H1 (cell line): ENCODE results near the gene ZNF70. TPM values are rescaled to one million over a fixed set of nuclear protein-coding genes. Genes with fewer than 3 reads are reported as not detected.

ENCODE experiments used
- CTCF ChIA-PET: fragments of 300-600 bp; sonication (Branson Sonifier 250); formaldehyde crosslinking; loops from one replicate; lab custom pipeline; 2021; ENCODE audit not compliant: partially characterized antibody; lab: Charles Lee
- POLR2A ChIA-PET: fragments of 300-600 bp; sonication (Branson Sonifier 250); formaldehyde crosslinking; loops from one replicate; lab custom pipeline; 2021; ENCODE audit warnings: inconsistent platforms; ENCODE audit not compliant: partially characterized antibody; lab: Charles Lee
- DNase-seq, 2 experiments: peaks; one replicate each; pipeline versions ENCODE4 v3.0.0 to v3.0.0-alpha.2; 2010 to 2022; ENCODE audit warnings: low spot score in 2 of 2, low read depth in 1 of 2, mixed read lengths in 1 of 2
- FAIRE-seq: peaks from 2 replicates; lab custom pipeline; 2011; peaks lifted over from hg19 to GRCh38; lab: Jason Lieb, UNC
- H2AFZ ChIP-seq: 2 replicates; pipeline ENCODE4 v1.8.1; 2012; ENCODE audit warnings: low read length, inconsistent platforms
- H2AK5ac ChIP-seq: 2 replicates; pipeline ENCODE4 v1.6.1; 2013; ENCODE audit warnings: low read depth, low read length
- H2BK120ac ChIP-seq: replicated peaks from 2 replicates; pipeline ENCODE3; 2013; ENCODE audit warnings: low read depth, low read length, inconsistent platforms
- H2BK12ac ChIP-seq: 2 replicates; pipeline ENCODE4 v1.6.1; 2013; ENCODE audit warnings: low read depth, low read length
- H2BK15ac ChIP-seq: 2 replicates; pipeline ENCODE4 v1.6.1; 2013; ENCODE audit warnings: low read length
- H2BK20ac ChIP-seq: 2 replicates; pipeline ENCODE4 v1.6.1; 2013; ENCODE audit warnings: low read length
- H2BK5ac ChIP-seq: 2 replicates; pipeline ENCODE4 v1.6.1; 2013; ENCODE audit warnings: low read depth, low read length
- H3K14ac ChIP-seq: 2 replicates; pipeline ENCODE4 v1.6.1; 2013; ENCODE audit warnings: inconsistent platforms; ENCODE audit not compliant: insufficient read length
- H3K18ac ChIP-seq: 2 replicates; pipeline ENCODE4 v1.6.1; 2013; ENCODE audit warnings: low read length; ENCODE audit errors: extremely low read depth
- H3K23ac ChIP-seq: 2 replicates; pipeline ENCODE4 v1.6.1; 2013; ENCODE audit warnings: inconsistent platforms; ENCODE audit not compliant: insufficient read length
- H3K23me2 ChIP-seq: 2 replicates; pipeline ENCODE4 v1.6.1; 2013; ENCODE audit warnings: low read depth, low read length
- H3K27ac ChIP-seq: 2 replicates; pipeline ENCODE4 v1.6.1; 2011; ENCODE audit warnings: low read depth, low read length, inconsistent platforms
- H3K27me3 ChIP-seq, 4 experiments: replicated peaks in 1 of 4; 1 replicate in 1 of 4; 2 replicates in 3 of 4; pipeline versions ENCODE4 v1.6.1 to v1.8.1; 2011 to 2013; ENCODE audit warnings: low read length in 3 of 4, mild to moderate bottlenecking in 3 of 4, inconsistent platforms in 2 of 4, mixed read lengths in 2 of 4, moderate library complexity in 1 of 4; ENCODE audit not compliant: control insufficient read depth in 3 of 4, insufficient read depth in 3 of 4; ENCODE audit errors: extremely low read depth in 1 of 4
- H3K36me3 ChIP-seq, 4 experiments: 2 replicates each; pipeline versions ENCODE4 v1.6.1 to v1.8.1; 2011 to 2013; ENCODE audit warnings: mild to moderate bottlenecking in 4 of 4, low read length in 3 of 4, moderate library complexity in 2 of 4, control low read depth in 1 of 4, inconsistent platforms in 1 of 4; ENCODE audit not compliant: insufficient read depth in 4 of 4, control insufficient read depth in 2 of 4
- H3K4ac ChIP-seq: replicated peaks from 2 replicates; pipeline ENCODE3; 2013; ENCODE audit warnings: low read length, low read depth, mixed read lengths, inconsistent platforms; ENCODE audit not compliant: insufficient read length
- H3K4me1 ChIP-seq, 4 experiments: replicated peaks in 1 of 4; 1 replicate in 1 of 4; 2 replicates in 3 of 4; pipeline versions ENCODE4 v1.6.1 to v1.8.1; 2011 to 2013; ENCODE audit warnings: low read length in 3 of 4, inconsistent platforms in 2 of 4, mixed read lengths in 1 of 4; ENCODE audit not compliant: insufficient read depth in 4 of 4, control insufficient read depth in 3 of 4
- H3K4me2 ChIP-seq, 2 experiments: 2 replicates each; pipeline versions ENCODE4 v1.6.1 to v1.8.1; 2011 to 2013; ENCODE audit warnings: low read depth in 2 of 2, low read length in 2 of 2, control low read depth in 1 of 2, inconsistent platforms in 1 of 2, mild to moderate bottlenecking in 1 of 2; ENCODE audit not compliant: insufficient read depth in 1 of 2
- H3K4me3 ChIP-seq, 4 experiments: fragments of 200-600, 300-600 bp in 1 of 4; sonication (generic), shearing (Covaris generic), sonication (Bioruptor Twin) in 1 of 4; 2 replicates each; pipeline versions ENCODE4 v1.5.1 to v1.8.1; 2011 to 2016; ENCODE audit warnings: low read length in 4 of 4, low read depth in 3 of 4, control low read depth in 2 of 4, inconsistent platforms in 2 of 4, mild to moderate bottlenecking in 2 of 4, mixed read lengths in 1 of 4, moderate library complexity in 1 of 4; ENCODE audit not compliant: insufficient read depth in 2 of 4; ENCODE audit errors: extremely low read depth in 1 of 4
- H3K56ac ChIP-seq: replicated peaks from 2 replicates; pipeline ENCODE3; 2013; ENCODE audit warnings: low read depth, mild to moderate bottlenecking, mixed read lengths, low read length, inconsistent platforms; ENCODE audit not compliant: insufficient read length
- H3K79me1 ChIP-seq: 2 replicates; pipeline ENCODE4 v1.6.1; 2013; ENCODE audit warnings: low read depth, low read length, control low read depth
- H3K79me2 ChIP-seq, 2 experiments: 2 replicates each; pipeline versions ENCODE4 v1.6.1 to v1.8.1; 2012 to 2013; ENCODE audit warnings: low read length in 2 of 2, mild to moderate bottlenecking in 2 of 2, inconsistent platforms in 1 of 2; ENCODE audit not compliant: insufficient read depth in 2 of 2, control insufficient read depth in 1 of 2
- H3K9ac ChIP-seq, 4 experiments: replicated peaks in 1 of 4; 1 replicate in 1 of 4; 2 replicates in 3 of 4; pipeline versions ENCODE4 v1.6.1 to v1.8.1; 2011 to 2013; ENCODE audit warnings: low read depth in 3 of 4, low read length in 3 of 4, control low read depth in 2 of 4, mild to moderate bottlenecking in 2 of 4, moderate library complexity in 2 of 4, inconsistent platforms in 1 of 4; ENCODE audit errors: extremely low read depth in 1 of 4
- H3K9me3 ChIP-seq, 2 experiments: 2 replicates each; pipeline versions ENCODE4 v1.6.1 to v1.8.1; 2012 to 2013; ENCODE audit warnings: mild to moderate bottlenecking in 2 of 2, moderate library complexity in 2 of 2, control low read depth in 1 of 2, inconsistent platforms in 1 of 2, low read depth in 1 of 2, low read length in 1 of 2, mixed read lengths in 1 of 2; ENCODE audit not compliant: insufficient read depth in 2 of 2
- H4K20me1 ChIP-seq, 2 experiments: replicated peaks in 1 of 2; 2 replicates each; pipeline versions ENCODE3 to v1.8.1; 2011 to 2013; ENCODE audit warnings: inconsistent platforms in 2 of 2, low read length in 2 of 2, mild to moderate bottlenecking in 1 of 2; ENCODE audit not compliant: insufficient read depth in 2 of 2, control insufficient read depth in 1 of 2
- H4K5ac ChIP-seq: 2 replicates; pipeline ENCODE4 v1.6.1; 2013; ENCODE audit warnings: low read length, low read depth, mixed read lengths, inconsistent platforms; ENCODE audit not compliant: insufficient read length
- H4K8ac ChIP-seq: 2 replicates; pipeline ENCODE4 v1.8.0; 2013; ENCODE audit warnings: mild to moderate bottlenecking, moderate library complexity, low read length, inconsistent platforms; ENCODE audit not compliant: insufficient read depth; ENCODE audit errors: extremely low read depth
- H4K91ac ChIP-seq: replicated peaks from 2 replicates; pipeline ENCODE3; 2013; ENCODE audit warnings: low read length, mixed read lengths, inconsistent platforms; ENCODE audit not compliant: insufficient read length
- ASH2L ChIP-seq: fragments of 200-600, 300-600 bp; sonication (generic); IDR thresholded peaks from one replicate; pipeline ENCODE4 v1.7.1; 2017; ENCODE audit warnings: low read length
- BACH1 ChIP-seq: IDR thresholded peaks from 2 replicates; pipeline ENCODE4 v1.6.1; 2012; ENCODE audit warnings: low read length, improper control_type of control experiment
- CTCF ChIP-seq, 3 experiments: IDR thresholded peaks; 1 replicate in 2 of 3; 2 replicates in 1 of 3; pipeline versions ENCODE4 v1.5.1 to v1.6.1; 2011; ENCODE audit warnings: low read length in 3 of 3, mild to moderate bottlenecking in 3 of 3, inconsistent platforms in 2 of 3, low read depth in 1 of 3, moderate library complexity in 1 of 3; ENCODE audit not compliant: insufficient read depth in 1 of 3; ENCODE audit errors: control extremely low read depth in 1 of 3
- EP300 ChIP-seq, 2 experiments: IDR thresholded peaks; 1 replicate in 1 of 2; 2 replicates in 1 of 2; pipeline ENCODE4 v1.6.1; 2011 to 2012; ENCODE audit warnings: low read depth in 2 of 2, low read length in 2 of 2, mild to moderate bottlenecking in 2 of 2, borderline replicate concordance in 1 of 2, inconsistent platforms in 1 of 2, moderate library complexity in 1 of 2
- HDAC2 ChIP-seq, 2 experiments: fragments of 300-600 bp in 1 of 2; sonication (generic) in 1 of 2; IDR thresholded peaks; 2 replicates each; pipeline ENCODE4 v1.6.1; 2011 to 2012; ENCODE audit warnings: low read depth in 2 of 2, low read length in 2 of 2, mild to moderate bottlenecking in 2 of 2, moderate library complexity in 2 of 2, borderline replicate concordance in 1 of 2, inconsistent platforms in 1 of 2
- KDM4A ChIP-seq: IDR thresholded peaks from one replicate; pipeline ENCODE4 v1.7.1; 2012; ENCODE audit warnings: low read depth, mild to moderate bottlenecking, moderate library complexity, low read length, inconsistent platforms; ENCODE audit not compliant: severe bottlenecking
- RFX5 ChIP-seq: IDR thresholded peaks from 2 replicates; pipeline ENCODE4 v1.6.1; 2011; ENCODE audit warnings: low read depth, low read length, improper control_type of control experiment, borderline replicate concordance
- SIX5 ChIP-seq: IDR thresholded peaks from 2 replicates; pipeline ENCODE4 v1.6.1; 2011; ENCODE audit warnings: mild to moderate bottlenecking, low read depth, low read length
- TEAD4 ChIP-seq: IDR thresholded peaks from 2 replicates; pipeline ENCODE4 v1.6.1; 2012; ENCODE audit warnings: low read depth, low read length, inconsistent platforms, mixed read lengths
- WGBS, 2 experiments: shearing (Covaris generic) in 1 of 2; methylation state at CpG; one replicate each; pipeline versions ENCODE4 v1.1.6 to v1.1.7; 2013 to 2015; ENCODE audit warnings: low lambda C conversion rate in 2 of 2, mixed read lengths in 2 of 2, inconsistent platforms in 1 of 2, low coverage in 1 of 2, missing lambda C conversion rate in 1 of 2; ENCODE audit not compliant: insufficient replicate concordance in 2 of 2, insufficient coverage in 1 of 2, insufficient read length in 1 of 2; ENCODE audit errors: extremely low coverage in 1 of 2, missing lambda C conversion rate in 1 of 2; 5-methylcytosine and 5-hydroxymethylcytosine counted together
- polyA plus RNA-seq, 7 experiments: library from polyadenylated mRNA; depleted of rRNA in 3 of 7; stranded (reverse) in 5 of 7; unstranded in 2 of 7; fragments of >200 nt in 5 of 7; fragments of 200-250 nt in 2 of 7; gene quantifications; 1 replicate in 5 of 7; 2 replicates in 1 of 7; 4 replicates in 1 of 7; pipeline versions ENCODE4 v1.2.1 to v1.2.3, GENCODE V29; 2011 to 2013; ENCODE audit warnings: missing spikeins in 2 of 7, mixed read lengths in 2 of 7
- total RNA-seq: library from RNA; stranded (reverse); fragmentation: NEBNext Ultra II Directional; extraction: Animal tissue kit (Norgen Biotek cat#: 25700); gene quantifications from 2 replicates; pipeline ENCODE4 v1.2.1, GENCODE V29; 2021

ZNF70 gene
- total and polyA plus RNA-seq, 2 of the 8 experiments (the other 6 are each of a cell fraction or from before 2014, with no cell fraction given), result 1.1 to 2.6 TPM

DNA sequence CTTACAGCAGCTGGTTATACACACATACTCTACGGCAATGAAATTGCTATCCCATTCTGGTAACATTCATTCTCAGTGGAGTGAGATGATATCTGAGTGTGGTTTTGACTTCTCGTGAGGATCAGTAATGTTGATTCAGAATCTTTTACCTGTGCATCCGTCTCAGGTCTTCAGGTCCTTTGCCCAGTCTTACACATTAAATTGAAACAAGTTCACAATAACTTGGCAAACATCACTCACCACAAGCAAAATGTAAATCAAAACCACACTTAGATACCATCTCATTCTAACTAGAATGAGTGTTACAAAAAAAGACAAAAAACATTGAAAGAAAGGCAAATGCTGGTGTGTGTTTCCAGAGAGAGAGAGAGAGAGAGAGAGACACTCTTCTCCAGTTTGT, 46.1 kb downstream of the ZNF70 start:
- Histone ChIP-seq H2AK5ac (no peak overlapping the region), H2BK12ac (no peak overlapping the region), H3K4me2 (no peak overlapping the region), H3K9me3 (no peaks in the 10 kb centered on the region), H3K27ac (no peak overlapping the region), H3K79me1 (peaks cover 8% of the 10 kb centered on the region), H3K79me2 (peaks cover 0 to 16% of the 10 kb centered on the region in 2 experiments; a peak in 2 of 4 replicates), H3K4ac (no peak overlapping the region), H3K4me3 (no peak overlapping the region), H2BK15ac (no peak overlapping the region), H3K14ac (no peak overlapping the region), H3K23me2 (no peaks in the 10 kb centered on the region), H4K8ac (no peak overlapping the region), H2BK20ac (no peak overlapping the region), H4K5ac (no peak overlapping the region), H2BK120ac (no peak overlapping the region), H2AFZ (no peak overlapping the region), H3K56ac (no peak overlapping the region), H3K23ac (no peak overlapping the region), H4K20me1 (peaks cover 6 to 8% of the 10 kb centered on the region in 2 experiments), H3K9ac (no peak overlapping the region), H4K91ac (no peak overlapping the region), H2BK5ac (no peak overlapping the region), H3K27me3 (no peaks in the 10 kb centered on the region), H3K18ac (no peak overlapping the region), H3K4me1 (no peaks in the 10 kb centered on the region; a peak in 1 of 7 replicates), H3K36me3 (peaks cover 31 to 65% (median 51%) of the 10 kb centered on the region in 4 experiments)
- TF ChIP-seq ASH2L (no peak), TEAD4 (no peak), BACH1 (no peak), SIX5 (no peak), RFX5 (no peak), KDM4A (no peak), CTCF (IDR thresholded peaks at IDR 0.05; ENCODE audit: control extremely low read depth in 1 of 3, insufficient read depth in 1 of 3, low read depth in 1 of 3, low read length in 3 of 3) (no peak), HDAC2 (IDR thresholded peaks at IDR 0.05; ENCODE audit: borderline replicate concordance in 1 of 2, low read depth in 2 of 2, low read length in 2 of 2) (no peak), EP300 (IDR thresholded peaks at IDR 0.05; ENCODE audit: borderline replicate concordance in 1 of 2, low read depth in 2 of 2, low read length in 2 of 2) (no peak)
- DNase-seq (no peak), FAIRE-seq (no peak)
- CTCF ChIA-PET, result no interaction called here
- WGBS, 2 experiments, result 93% methylated on average over 3 of the region's 3 CpGs; no CpG with 5 or more reads in 1 of the 2 experiments
- POLR2A ChIA-PET, result no interaction called here
